ENCODE measurements around the gene ABCC2.

- TF ChIP-seq CTCF (IDR thresholded peaks at IDR 0.05) = no peak
- TF ChIP-seq EZH2 (IDR thresholded peaks at IDR 0.05; ENCODE audit: borderline replicate concordance, insufficient read depth, low read depth, low read length, poor library complexity, severe bottlenecking) = no peak
Measured at GRCh38 chr10:99777918-99778714, 4.3 kb upstream of the ABCC2 start.
